HG03280 (cell line): Measurements from ENCODE around the gene COP1.

Experiments
- ATAC-seq: cut with Tn5 transposase; IDR thresholded peaks from one replicate; pipeline ENCODE4 v1.9.1; 2021; ENCODE audit warnings: mild to moderate bottlenecking, moderate library complexity; ENCODE audit not compliant: unreplicated experiment

Gene COP1

DNA sequence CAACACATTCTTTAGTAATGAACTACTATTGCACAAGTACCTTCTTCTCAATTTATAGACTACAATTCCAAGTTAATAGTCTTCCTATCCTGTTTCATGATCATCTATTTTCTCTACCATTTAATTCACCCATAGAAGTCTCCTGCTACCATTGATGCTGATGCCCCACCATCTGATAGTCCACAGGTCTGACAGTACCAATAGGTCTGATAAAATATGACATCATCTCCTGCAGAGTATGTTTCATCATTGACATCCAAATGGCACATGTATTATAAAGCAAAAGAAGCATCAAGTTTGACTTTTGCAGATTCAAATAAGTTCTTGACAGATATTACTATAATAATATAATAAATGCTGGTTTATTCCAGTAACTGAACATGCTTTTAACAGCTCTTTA is 5.5 kb downstream of the COP1 start:
- ATAC-seq: no peak

DNA sequence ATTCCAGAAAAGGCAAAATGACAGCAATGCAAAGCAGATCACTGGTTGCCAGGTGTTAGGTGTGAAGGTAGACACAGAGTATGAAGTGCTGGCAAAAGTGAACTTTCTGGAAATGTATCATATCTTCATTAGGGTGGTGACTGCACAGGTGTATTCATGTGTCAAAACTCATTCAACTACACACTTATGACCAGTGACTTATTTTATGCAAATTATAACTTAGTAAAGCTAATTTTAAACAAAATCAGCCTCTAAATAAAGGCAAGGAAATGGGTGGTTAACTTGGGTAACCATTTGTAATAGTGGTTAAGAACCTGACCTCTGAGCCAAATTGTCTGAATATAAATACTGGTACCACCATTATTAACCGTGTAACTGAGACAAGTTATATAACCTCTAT is 7.4 kb downstream of the COP1 start:
- no peak for ATAC-seq

DNA sequence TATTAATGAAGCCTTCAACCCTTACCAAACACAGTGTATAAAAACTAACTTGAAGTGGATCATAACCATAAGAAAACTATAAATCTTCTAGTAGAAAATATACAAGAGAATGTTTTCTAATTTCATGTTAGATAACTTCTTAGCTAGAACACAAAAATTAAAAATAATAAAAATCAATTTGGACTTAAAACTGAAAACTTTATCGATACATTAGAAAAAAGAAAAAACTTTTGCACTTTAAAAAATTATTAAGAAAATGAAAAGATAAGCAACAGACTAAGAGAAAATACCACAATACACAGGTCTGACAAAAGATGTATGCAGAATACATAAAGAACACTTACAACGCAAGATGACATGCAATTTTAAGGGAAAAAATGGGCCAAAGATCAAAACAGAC is 8.7 kb downstream of the COP1 start:
- ATAC-seq: no peak

DNA sequence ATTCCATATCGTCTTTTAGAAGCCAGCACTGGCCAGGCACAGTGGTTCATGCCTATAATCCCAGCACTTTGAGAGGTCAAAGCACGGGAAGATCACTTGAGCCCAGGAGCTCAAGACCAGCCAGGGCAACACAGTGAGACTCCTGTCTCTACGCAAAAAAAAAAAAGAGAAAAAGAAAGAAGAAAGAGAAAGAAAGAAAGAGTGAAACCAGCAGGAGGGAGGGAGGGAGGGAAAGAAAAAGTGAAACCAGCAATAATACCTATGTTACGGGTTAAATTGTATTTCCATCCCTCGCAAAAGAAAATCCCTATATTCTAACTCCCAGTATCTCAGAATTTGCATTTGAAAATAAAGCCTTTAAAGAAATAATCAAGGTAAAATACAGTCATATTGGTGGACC is 10.4 kb downstream of the COP1 start:
- no peak for ATAC-seq

DNA sequence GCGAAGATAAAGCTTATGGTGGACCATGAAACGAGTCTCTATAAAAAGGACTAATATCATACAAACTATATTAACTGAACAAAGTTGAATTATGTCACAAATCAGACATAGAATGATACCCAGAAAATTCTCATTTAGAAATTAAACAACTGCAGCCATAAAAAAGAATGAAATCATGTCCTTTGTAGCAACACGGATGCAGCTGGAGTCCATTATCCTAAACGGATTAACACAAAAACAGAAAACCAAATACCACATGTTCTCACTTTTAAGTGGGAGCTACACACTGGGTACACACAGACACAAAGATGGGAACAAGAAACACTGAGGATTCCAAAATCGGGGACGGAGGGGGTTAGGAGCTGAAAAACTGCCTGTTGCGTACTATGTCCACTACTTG is 11.5 kb downstream of the COP1 start:
- ATAC-seq: no peak

DNA sequence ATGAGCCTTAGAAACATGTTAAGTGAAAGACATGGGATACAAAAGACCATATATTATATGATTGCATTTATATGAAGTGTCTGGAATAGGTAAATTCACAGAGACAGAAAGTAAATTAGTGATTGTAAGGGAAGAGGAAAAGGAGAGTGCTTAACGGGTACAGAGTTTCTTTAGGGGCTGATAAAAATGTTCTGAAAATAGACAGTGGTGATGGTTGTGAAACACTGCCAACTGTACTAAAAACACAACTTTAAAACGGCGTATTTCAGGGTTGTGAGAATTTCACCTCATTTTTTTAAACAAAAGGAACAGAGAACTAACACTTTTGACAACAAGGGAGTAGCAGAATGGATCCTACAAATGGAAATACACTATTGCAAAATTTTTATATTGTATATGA is 13.4 kb downstream of the COP1 start:
- ATAC-seq: no peak

DNA sequence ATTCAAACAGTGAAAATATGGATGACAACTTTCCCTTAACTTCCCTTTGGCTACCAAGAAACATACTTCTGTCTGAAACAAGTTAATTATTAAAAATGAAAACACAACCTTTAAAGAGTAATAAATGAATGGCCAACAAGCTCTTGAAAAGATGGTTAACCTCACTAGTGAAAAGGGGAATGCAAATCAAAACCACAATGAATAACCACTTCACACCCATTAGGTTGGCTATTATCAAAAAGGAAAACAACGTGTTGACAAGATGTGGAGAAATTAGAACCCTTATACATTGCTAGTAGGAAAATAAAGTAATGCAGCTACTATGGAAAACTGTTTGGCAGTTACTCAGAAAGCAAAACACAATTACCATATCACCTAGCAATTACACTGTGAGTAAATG is 14.1 kb downstream of the COP1 start:
- no peak for ATAC-seq

DNA sequence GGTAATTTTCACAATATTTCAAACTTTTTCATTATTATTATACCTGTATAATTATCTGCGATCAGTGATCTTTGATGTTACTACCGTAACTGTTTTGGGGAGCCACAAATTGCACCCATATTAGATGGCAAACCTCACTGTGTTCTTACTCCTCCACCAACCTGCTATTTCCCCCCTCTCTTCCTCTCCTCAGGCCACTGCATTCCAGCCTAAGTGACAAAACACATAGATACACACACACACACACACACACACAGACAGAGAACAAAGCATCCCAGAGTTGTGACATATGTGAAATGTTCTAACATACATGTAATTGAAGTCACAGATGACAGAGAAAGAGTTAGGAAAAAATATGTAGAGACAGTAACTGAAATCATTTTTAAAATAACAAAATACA is 18.5 kb downstream of the COP1 start:
- no peak for ATAC-seq

DNA sequence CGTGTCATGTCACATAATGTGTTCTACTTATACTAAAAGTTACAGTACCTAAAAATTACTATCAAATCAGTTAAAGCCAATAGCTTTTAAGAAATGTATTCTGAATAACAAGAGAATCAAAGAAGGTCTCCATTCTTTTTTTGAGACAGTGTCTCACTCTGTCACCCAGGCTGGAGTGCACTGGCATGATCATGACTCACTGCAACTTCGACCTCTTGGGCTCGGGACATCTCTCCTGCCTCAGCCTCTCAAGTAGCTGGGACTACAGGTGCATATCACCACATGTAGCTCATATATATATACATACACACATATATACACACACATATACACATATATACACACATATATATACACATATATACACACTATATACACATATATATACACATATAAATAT is 20.1 kb downstream of the COP1 start:
- ATAC-seq: no peak

DNA sequence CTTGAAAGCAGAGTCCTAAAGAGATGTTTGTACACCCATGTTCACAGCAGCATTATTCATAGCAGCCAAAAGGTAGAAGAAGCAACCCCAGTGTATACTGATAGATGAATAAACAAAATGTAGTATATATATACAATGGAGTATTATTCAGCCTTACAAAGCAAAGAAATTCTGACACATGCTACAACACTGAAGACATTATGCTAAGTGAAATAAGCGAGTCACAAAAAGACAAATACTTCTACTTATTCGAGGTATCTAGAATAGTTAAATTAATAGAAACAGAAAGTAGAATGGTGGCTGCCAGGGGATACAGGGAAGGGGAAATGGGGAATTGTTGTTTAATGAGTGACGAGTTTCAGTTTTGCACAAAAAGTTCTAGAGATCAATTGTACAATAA is 23.5 kb downstream of the COP1 start:
- ATAC-seq: no peak

DNA sequence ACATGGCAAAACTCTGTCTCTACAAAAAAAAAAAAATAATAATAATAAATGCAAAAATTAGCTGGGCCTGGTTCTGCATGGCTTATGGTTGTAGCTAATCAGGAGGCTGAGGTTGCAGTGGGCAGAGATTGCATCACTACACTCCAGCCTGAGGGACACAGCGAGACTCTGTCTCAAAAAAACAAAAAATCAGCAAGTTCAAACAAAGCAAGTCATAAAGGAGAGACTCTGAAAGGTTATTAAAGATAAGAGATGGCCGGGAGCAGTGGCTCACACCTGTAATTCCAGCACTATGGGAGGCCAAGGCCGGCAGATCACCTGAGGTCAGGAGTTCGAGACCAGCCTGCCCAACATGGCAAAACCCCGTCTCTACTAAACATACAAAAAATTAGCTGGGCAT is 28.8 kb downstream of the COP1 start:
- ATAC-seq: no peak

DNA sequence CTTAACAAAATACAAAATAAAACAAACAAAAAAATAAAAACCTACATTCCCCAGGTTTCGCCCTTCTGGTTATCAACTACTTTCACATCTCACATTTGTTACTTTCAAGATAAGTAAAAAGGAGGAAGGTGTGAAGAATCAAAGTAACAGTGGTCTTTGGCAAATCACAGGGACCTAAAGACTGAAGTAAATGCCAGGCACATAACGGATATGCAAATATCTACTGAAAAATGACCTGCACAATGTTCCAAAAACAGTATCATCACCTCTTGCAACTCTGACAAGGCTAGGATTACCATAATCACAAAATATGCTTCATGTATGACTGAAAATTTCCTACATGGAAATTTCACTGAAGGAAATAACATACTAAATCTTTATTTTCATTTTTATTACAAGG is 29.3 kb downstream of the COP1 start:
- no peak for ATAC-seq

DNA sequence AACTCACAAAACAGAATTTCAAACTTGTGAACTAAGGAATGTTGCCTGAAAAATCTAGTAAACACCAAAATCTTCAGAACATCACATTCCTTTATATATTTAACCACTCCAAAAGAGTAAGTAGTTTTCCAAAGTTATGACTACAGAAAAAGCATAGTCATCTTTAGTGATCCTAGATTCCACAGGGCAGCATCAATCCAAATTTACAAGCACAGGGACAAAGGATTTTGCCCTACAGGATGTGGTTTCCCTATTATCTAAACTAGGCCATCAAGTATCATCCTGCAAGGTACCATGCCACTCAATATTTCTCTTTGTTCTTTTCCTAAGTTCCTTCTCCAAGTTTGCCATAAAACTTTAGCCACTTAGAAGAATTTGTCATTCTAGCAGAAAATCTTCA is 33.0 kb downstream of the COP1 start:
- no peak for ATAC-seq

DNA sequence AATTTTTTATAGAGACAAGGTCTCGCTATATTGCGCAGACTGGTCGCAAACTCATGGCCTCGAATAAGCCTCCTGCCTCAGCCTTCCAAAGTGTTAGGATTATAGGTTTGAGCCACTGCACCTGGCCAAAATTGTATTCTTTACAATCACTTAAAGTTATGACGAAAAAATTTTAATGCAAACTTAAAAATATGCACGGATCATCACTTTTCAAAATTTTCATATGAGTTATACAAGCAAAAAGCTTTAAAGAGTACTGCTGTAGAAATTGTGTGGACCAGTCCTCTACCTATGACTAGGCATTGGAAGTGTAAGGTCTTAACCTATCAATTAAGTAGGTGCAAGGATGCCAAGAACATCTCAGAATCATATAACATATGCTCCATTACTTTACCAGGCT is 34.9 kb downstream of the COP1 start:
- no peak for ATAC-seq

DNA sequence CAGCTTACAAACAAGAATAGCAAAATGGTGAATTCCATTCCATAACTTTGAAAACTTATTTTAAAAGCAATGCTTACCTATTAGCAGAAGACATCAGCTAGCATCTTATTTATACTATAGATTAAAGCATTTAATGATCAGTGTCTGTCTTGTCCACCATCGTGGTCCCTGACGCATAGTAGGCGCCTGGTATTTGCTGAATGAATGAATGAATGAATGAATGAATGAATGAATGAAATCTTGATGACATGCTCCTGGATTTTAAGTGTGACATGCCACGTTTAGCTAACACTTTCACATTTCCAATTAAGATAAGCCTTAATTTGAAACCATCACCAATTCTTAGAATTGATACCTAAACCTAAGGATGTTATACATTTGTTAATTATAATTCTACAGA is 39.9 kb downstream of the COP1 start:
- ATAC-seq: no peak

DNA sequence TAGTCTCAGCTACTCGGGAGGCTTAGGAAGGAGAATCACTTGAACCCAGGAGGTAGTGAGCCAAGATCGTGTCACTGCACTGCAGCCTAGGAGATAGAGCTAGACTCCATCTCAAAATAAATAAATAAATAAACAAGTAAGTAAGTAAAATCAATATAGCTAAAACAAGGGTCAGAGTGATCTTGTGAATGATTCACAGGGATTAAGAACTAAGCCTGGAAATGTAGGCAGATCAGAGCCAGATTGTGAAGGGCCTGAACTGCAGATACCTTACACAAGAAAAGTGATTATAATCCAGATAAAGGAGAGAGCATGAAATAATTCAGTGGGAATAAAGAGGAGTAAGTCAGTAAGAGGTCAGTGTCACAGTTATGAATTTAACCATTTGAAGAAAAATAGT is 41.5 kb downstream of the COP1 start:
- ATAC-seq: no peak

DNA sequence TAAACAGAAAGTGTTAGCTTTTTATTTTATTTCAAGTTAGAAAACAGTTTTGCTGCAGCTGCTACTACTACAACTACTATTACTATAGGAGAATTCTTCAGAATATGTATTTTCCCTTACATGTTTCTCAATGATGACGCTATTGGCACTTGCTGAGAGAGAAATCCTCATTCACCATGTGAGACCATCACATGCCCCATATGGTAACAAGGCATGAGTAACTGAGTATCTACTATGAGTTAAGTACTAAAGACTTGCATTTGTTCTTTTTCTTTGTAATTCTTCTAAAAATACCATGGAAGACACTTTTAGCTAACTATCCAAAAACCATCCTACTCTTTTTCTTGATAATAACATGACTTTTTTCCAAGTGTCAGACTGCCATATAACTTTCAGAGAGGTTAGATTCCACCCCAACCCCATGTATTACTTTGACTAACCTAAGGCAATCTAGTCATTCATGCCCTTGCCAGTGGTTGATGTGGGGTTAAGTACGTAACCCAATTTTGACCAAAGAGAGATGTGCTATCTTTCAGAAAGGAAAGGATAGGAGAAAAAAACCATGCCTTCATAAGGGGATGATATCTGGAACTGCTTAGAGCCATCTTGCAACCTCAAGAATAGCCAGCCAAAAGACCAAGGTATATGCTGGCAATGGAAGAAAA is 42.9 kb downstream of the COP1 start:
- ATAC-seq: no peak

DNA sequence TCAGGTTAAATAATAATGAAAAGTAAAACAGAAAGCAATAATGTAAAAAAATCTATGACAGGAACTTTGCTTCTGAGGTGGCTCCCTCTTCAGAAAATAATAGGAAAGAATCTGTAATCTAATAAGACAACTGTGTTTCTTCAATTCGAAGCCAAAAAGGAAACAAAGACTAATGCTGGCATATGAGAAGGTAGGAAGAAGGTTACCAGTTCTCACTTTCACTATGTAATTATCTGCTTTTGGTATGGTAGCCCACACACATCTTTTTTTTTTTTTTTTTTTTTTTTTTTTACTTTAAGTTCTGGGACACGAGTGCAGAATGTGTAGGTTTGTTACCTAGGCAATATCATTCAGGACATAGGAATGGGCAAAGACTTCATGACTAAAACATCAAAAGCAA is 47.1 kb downstream of the COP1 start:
- ATAC-seq: no peak

DNA sequence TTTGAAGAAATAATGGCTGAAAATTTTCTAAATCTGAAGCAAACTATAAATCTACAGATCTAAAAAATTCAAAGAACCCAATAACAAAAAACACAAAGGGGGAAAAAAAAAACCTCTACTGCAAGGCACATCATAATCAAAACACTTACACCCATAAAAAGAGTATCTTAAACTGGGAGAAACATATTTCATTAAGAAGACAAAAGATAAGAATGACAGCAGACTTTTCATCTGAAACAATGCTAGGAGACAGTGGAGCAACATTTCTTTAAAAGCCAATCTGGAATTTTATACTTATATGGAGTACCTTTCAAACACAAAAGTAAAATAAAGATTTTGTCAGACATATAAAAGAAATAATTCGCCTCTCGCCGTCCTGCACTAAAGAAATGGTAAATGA is 49.1 kb downstream of the COP1 start:
- ATAC-seq: no peak

DNA sequence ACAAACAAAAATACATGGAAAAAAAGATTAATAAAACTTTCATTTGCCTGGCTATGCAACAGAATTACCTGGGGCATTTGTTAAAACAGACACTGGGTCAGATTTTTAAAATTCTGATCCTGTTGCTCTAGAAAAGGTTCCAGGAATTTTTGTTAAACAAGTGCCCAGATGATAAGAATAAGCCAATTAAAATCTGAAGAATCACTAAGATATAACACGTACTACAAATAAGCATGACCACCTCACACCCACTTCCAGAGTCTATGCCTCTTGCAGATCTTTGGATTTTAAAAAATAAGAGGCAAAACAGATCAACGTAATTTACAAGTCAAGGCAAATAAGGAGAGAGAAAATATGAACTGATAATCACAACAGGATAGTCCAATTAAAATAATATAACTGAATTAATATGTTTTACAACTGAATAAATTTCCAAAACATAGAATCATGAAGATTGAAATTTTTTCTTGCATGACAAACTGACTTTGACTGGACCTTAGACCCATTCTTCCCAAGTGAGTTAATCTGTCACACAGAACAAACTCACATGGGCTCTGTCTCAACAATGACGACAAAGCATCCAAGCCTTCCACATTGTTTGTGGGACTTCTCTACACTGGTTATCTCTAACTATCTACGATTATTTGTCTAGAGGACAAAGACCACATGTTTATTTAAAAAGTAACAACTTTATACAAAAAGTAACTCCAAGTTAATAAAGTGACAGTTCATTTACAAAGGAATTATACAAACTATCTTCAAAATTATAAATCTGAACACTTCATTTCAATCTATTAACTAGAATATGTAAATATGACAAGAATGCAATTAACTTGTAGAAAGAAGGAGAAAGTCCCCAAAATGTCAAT is 56.9 kb downstream of the COP1 start:
- ATAC-seq: no peak

DNA sequence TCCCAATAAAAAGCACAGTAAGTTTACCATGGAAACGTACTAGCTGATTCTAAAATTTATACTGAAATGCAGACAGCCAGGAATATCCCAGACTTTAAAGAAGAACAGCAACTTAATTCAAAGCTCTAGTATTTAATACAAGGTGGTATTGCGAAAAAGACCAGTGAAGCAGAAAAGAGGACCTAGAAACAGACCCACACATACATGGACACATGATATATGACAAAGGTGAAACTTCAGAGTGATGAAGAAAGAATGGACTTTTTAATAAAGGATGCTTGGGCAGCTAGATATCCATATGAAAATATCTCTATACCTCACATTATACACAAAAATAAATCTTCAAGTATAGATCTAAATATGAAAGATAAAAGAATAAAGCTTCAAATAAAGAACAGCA is 62.6 kb downstream of the COP1 start:
- no peak for ATAC-seq

DNA sequence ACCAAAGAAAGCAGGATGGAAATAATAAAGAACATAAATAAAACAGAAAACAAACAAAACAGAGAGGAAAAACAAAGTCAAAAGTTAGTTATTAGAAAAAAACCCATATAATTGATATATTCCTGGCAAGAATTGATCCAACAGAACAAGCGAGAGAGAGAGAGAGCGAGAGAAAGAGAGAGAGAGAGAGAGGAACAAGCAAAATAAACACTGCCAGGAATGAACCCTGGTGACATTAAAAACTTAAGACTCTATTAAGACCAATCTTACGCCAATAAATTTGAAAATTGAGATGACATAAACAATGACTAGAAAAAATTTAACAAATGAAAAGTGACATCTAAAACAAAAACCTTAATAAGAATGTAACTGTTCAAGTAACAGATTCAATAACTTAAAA is 64.1 kb downstream of the COP1 start:
- no peak for ATAC-seq

DNA sequence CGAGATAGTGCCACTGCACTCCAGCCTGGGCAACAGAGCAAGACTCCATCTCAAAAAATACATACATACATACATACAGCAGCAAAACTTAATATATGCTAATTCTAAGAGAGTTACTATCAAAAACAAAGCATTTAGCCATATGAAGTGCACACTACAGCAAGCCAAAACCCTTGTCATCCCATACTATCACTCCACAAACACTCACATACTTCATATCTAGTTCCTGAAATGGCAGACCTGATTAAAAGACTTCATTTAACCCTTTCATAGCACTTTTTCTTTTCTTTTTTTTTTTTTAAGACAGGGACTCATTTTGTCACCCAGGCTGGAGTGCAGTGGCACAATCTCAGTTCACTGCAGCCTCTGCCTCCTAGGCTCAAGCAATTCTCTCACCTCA is 65.6 kb downstream of the COP1 start:
- no peak for ATAC-seq
